GM10248 (cell line): Measurements from ENCODE around the gene KRT16.
"Not testable (repeated sequence)": the region's sequence is repeated elsewhere in the genome, so short reads cannot be mapped to it uniquely, and the experiment has no call there.

ENCODE experiments used
- CTCF ChIA-PET: fragments of 300-600 bp; sonication (Branson Sonifier 250); formaldehyde crosslinking; extraction: SDS; loops from one replicate; lab custom pipeline; 2021; ENCODE audit warnings: antibody characterized with exemption; lab: Yijun Ruan, JAX
- POLR2A ChIA-PET: fragments of 350-650 bp; sonication (Branson Sonifier 250); formaldehyde crosslinking; extraction: SDS; loops from one replicate; lab custom pipeline; 2020; ENCODE audit warnings: antibody characterized with exemption; lab: Yijun Ruan, JAX
- DNase-seq: peaks from one replicate; pipeline ENCODE4 v3.0.0; 2012; ENCODE audit errors: extremely low spot score
- TF ChIP-seq, protein P1 (sequence below): IDR thresholded peaks from 2 replicates; pipeline ENCODE4 v1.5.1; 2012; ENCODE audit warnings: mild to moderate bottlenecking, low read depth; ENCODE audit errors: extremely low read depth, missing control alignments, control extremely low read depth

Gene KRT16

GRCh38 chr17:41614098-41614497 lies 1.5 kb upstream of the KRT16 start:
- POLR2A ChIA-PET, result no interaction called here
- TF ChIP-seq, protein P1, sequence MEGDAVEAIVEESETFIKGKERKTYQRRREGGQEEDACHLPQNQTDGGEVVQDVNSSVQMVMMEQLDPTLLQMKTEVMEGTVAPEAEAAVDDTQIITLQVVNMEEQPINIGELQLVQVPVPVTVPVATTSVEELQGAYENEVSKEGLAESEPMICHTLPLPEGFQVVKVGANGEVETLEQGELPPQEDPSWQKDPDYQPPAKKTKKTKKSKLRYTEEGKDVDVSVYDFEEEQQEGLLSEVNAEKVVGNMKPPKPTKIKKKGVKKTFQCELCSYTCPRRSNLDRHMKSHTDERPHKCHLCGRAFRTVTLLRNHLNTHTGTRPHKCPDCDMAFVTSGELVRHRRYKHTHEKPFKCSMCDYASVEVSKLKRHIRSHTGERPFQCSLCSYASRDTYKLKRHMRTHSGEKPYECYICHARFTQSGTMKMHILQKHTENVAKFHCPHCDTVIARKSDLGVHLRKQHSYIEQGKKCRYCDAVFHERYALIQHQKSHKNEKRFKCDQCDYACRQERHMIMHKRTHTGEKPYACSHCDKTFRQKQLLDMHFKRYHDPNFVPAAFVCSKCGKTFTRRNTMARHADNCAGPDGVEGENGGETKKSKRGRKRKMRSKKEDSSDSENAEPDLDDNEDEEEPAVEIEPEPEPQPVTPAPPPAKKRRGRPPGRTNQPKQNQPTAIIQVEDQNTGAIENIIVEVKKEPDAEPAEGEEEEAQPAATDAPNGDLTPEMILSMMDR, result no peak
- CTCF ChIA-PET, result interaction anchor here (1.0 kb wide), 1 partner anchor 49 kb away, joined by 3 read pairs; no protein-coding TSS in a partner anchor
- DNase-seq, result no peak

- POLR2A ChIA-PET, result no interaction called here
- TF ChIP-seq, protein P1, result no peak
- no peak for DNase-seq
- CTCF ChIA-PET, result interaction anchor here (1.0 kb wide), 1 partner anchor 49 kb away, joined by 3 read pairs; no protein-coding TSS in a partner anchor
These were observed 913 bp upstream of the KRT16 start for GRCh38 chr17:41613277-41614082.

DNA sequence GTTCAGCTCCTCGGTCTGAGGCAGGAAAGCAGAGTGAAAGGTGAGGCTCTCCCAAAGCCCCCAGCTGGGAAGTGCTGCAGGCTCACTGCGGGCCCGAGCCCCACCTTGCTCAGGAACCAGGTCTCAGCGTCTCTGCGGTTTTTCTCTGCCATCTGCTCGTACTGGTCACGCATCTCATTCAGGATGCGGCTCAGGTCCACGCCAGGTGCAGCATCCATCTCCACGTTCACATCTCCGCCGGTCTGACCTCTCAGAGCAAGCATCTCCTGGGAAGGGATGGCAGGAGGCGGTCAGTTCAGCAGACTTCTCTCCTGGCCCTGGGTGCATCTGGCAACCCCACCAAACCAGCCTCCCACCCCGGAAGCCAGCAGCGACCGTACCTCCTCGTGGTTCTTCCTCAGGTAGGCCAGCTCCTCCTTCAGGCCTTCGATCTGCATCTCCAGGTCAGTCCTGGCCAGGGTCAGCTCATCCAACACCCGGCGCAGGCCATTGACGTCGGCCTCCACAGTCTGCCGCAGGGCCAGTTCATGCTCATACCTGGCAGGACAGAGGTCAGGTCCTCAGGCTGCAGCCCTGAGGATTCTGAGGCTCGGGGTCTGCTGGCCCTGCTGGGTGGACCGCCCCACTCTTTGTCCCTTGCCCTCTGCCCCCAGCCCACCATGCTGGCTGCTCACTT lies 1.5 kb downstream of the KRT16 start:
- TF ChIP-seq, protein P1, result no peak
- CTCF ChIA-PET, result interaction anchor here (1.0 to 1.2 kb wide), 2 partner anchors 38 to 62 kb away, joined by 3 to 4 read pairs; no protein-coding TSS in a partner anchor
- DNase-seq, result no peak
- POLR2A ChIA-PET, result no interaction called here

GRCh38 chr17:41610061-41610517 lies 2.5 kb downstream of the KRT16 start:
- POLR2A ChIA-PET, DNase-seq: not testable (repeated sequence)
- CTCF ChIA-PET, result interaction anchor here (0.9 to 1.2 kb wide), 3 partner anchors 33 to 61 kb away, joined by 3 to 4 read pairs (median 3); no protein-coding TSS in a partner anchor

GRCh38 chr17:41606930-41607329 lies 5.6 kb downstream of the KRT16 start:
- POLR2A ChIA-PET, CTCF ChIA-PET, DNase-seq: not testable (repeated sequence)

DNA sequence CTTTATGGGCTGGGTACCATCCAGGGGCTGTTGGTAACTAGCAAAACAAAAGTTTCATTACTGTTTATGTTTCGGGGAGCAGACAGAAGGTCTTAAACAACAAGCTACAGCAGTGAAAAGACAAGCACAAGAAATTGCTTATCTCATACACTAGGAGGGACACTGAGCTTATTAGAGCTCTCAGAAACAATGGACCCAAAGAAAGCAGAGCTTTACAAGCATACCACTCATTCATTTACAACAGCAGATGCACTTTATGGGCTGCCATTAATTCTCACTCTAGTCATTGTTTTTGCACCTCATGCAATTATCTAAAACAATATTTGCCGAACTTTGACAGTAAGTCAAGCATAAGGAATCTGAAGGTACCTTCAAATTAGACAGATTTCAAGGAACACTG lies 10.0 kb downstream of the KRT16 start:
- ChIA-PET CTCF (interaction anchor here (1.2 to 2.5 kb wide), 2 partner anchors 11 to 60 kb away, joined by 4 to 7 read pairs; no protein-coding TSS in a partner anchor), POLR2A (no interaction called here)
- TF ChIP-seq, protein P1, result no peak
- no peak for DNase-seq

DNA sequence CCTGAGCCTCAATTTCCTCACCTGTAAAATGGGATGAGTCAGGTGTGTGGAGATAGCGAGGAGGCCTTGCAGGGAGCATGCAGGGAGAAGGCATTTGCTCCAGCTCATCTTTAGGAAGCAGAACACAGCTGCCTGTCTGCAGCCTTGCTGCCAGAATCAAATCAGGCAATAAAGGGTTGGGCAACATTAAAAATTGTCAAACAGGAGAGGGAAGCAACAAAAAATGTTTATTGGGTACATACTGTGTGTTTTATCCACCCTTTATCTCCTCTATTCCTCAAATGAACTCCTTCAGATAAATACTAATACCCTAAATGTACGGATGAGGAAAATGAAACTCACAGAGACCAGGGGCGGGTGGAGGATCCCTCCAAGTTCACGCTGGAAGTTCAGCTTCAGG lies 12.2 kb downstream of the KRT16 start:
- CTCF ChIA-PET, result no interaction called here
- POLR2A ChIA-PET, result no interaction called here
- DNase-seq, result no peak
- TF ChIP-seq, protein P1, result no peak
